ENCODE results near the gene DIAPH3. TPM values are rescaled to one million over a fixed set of nuclear protein-coding genes. Genes with fewer than 3 reads are reported as not detected.

Gene DIAPH3
- total and polyA plus RNA-seq, 2 of the 8 experiments (the other 6 are each of a cell fraction or from before 2014, with no cell fraction given): 8.0 to 30.8 TPM

DNA sequence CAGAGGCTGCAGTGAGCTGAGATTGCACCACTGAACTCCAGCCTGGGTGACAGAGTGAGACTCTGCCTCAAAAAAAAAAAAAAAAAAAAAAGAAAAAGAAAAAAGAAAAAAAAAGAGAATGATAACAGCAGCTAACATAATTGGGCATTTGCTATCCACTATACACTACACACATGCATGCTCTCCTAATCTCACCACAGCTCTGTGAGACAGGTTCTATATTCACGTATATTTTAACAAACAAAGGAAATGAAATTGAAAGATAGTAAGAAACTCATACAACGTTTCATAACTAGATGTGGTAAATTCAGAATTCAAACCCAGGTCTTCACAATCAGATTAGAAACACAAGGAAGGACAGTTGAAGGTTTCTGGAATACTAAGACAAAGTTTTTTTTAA lies 265.7 kb downstream of the DIAPH3 start:
- no peak overlapping the region for H2BK15ac ChIP-seq (ENCODE audit: low read length)
- no peak overlapping the region for H4K5ac ChIP-seq (ENCODE audit: insufficient read length, low read depth, low read length)
- no peaks in the 10 kb centered on the region for H3K27me3 ChIP-seq (replicated peaks in 1 of 4; ENCODE audit: control insufficient read depth in 3 of 4, extremely low read depth in 1 of 4, insufficient read depth in 3 of 4, low read length in 3 of 4)
- FAIRE-seq (no peak), DNase-seq (ENCODE audit: low read depth in 1 of 2, low spot score in 2 of 2) (no peak)
- H2AK5ac ChIP-seq (ENCODE audit: low read depth, low read length): no peak overlapping the region
- WGBS, 2 experiments (ENCODE audit: extremely low coverage in 1 of 2, insufficient coverage in 1 of 2, insufficient read length in 1 of 2, insufficient replicate concordance in 2 of 2, low coverage in 1 of 2, low lambda C conversion rate in 2 of 2, missing lambda C conversion rate in 1 of 2): 88% methylated on average over 2 of the region's 2 CpGs; no CpG with 5 or more reads in 1 of the 2 experiments
- H3K14ac ChIP-seq (ENCODE audit: insufficient read length): no peak overlapping the region
- no peak overlapping the region for H4K91ac ChIP-seq (replicated peaks; ENCODE audit: insufficient read length, low read length)
- H2AFZ ChIP-seq (ENCODE audit: low read length): no peak overlapping the region
- H3K9ac ChIP-seq (replicated peaks in 1 of 4; ENCODE audit: extremely low read depth in 1 of 4, low read depth in 3 of 4, low read length in 3 of 4): no peak overlapping the region
- no peaks in the 10 kb centered on the region for H3K9me3 ChIP-seq (ENCODE audit: insufficient read depth in 2 of 2, low read depth in 1 of 2, low read length in 1 of 2)
- no peak overlapping the region for H4K8ac ChIP-seq (ENCODE audit: extremely low read depth, insufficient read depth, low read length)
- H3K27ac ChIP-seq (ENCODE audit: low read depth, low read length): no peak overlapping the region
- ChIA-PET POLR2A (ENCODE audit: partially characterized antibody) (no interaction called here), CTCF (ENCODE audit: partially characterized antibody) (interaction anchor here (1.2 to 2.4 kb wide), 3 partner anchors 8 to 19 kb away, joined by 3 to 9 read pairs (median 5); no protein-coding TSS in a partner anchor)
- no peaks in the 10 kb centered on the region for H3K23me2 ChIP-seq (ENCODE audit: low read depth, low read length)
- no peak overlapping the region for H2BK120ac ChIP-seq (replicated peaks; ENCODE audit: low read depth, low read length)
- H3K4me2 ChIP-seq (ENCODE audit: insufficient read depth in 1 of 2, low read depth in 2 of 2, low read length in 2 of 2): no peak overlapping the region
- no peak overlapping the region for H3K18ac ChIP-seq (ENCODE audit: extremely low read depth, low read length)
- no peak overlapping the region for H3K4me3 ChIP-seq (ENCODE audit: extremely low read depth in 1 of 4, insufficient read depth in 2 of 4, low read depth in 3 of 4, low read length in 4 of 4)
- no peaks in the 10 kb centered on the region for H4K20me1 ChIP-seq (replicated peaks in 1 of 2; ENCODE audit: control insufficient read depth in 1 of 2, insufficient read depth in 2 of 2, low read length in 2 of 2)
- H2BK12ac ChIP-seq (ENCODE audit: low read depth, low read length): no peak overlapping the region
- no peak overlapping the region for H3K56ac ChIP-seq (replicated peaks; ENCODE audit: insufficient read length, low read depth, low read length)
- H3K79me1 ChIP-seq (ENCODE audit: low read depth, low read length): no peaks in the 10 kb centered on the region
- no peak overlapping the region for H2BK20ac ChIP-seq (ENCODE audit: low read length)
- H3K23ac ChIP-seq (ENCODE audit: insufficient read length): no peak overlapping the region
- H3K4ac ChIP-seq (replicated peaks; ENCODE audit: insufficient read length, low read depth, low read length): no peak overlapping the region
- H2BK5ac ChIP-seq (ENCODE audit: low read depth, low read length): no peak overlapping the region
- no peaks in the 10 kb centered on the region for H3K79me2 ChIP-seq (ENCODE audit: control insufficient read depth in 1 of 2, insufficient read depth in 2 of 2, low read length in 2 of 2)
- H3K4me1 ChIP-seq (replicated peaks in 1 of 4; ENCODE audit: control insufficient read depth in 3 of 4, insufficient read depth in 4 of 4, low read length in 3 of 4): peaks cover 0 to 2% (median 0%) of the 10 kb centered on the region in 4 experiments; a peak in 1 of 7 replicates
- H3K36me3 ChIP-seq (ENCODE audit: control insufficient read depth in 2 of 4, insufficient read depth in 4 of 4, low read length in 3 of 4): no peaks in the 10 kb centered on the region
- no peak for TF ChIP-seq HDAC2 (IDR thresholded peaks at IDR 0.05; ENCODE audit: borderline replicate concordance in 1 of 2, low read depth in 2 of 2, low read length in 2 of 2)

All from H1 (cell line).